Vagina (tissue), 2 donors: Measurements from ENCODE around the gene PRICKLE1. TPM values are rescaled to one million over a fixed set of nuclear protein-coding genes. Genes with fewer than 3 reads are reported as not detected.

Experiments used
- DNase-seq, 2 donors: peaks; one replicate each; pipeline ENCODE4 v3.0.0-alpha.2; 2017; ENCODE audit errors: extremely low spot score in 2 of 2
- H3K27ac ChIP-seq: fragments of 200-600 bp; sonication (generic); one replicate; pipeline ENCODE4 v1.5.1; 2019
- H3K27me3 ChIP-seq: fragments of 200-600 bp; sonication (generic); one replicate; pipeline ENCODE4 v1.5.1; 2019
- H3K36me3 ChIP-seq, 2 donors: fragments of 200-600 bp; sonication (generic); one replicate each; pipeline ENCODE4 v1.5.1; 2017 to 2019
- H3K4me1 ChIP-seq: fragments of 200-600 bp; sonication (generic); one replicate; pipeline ENCODE4 v1.5.1; 2019
- H3K4me3 ChIP-seq, 2 donors: fragments of 200-600 bp; sonication (generic); 1 replicate in 1 of 2; 2 replicates in 1 of 2; pipeline ENCODE4 v1.5.1; 2016 to 2019
- H3K9me3 ChIP-seq: fragments of 200-600 bp; sonication (generic); one replicate; pipeline ENCODE4 v1.5.1; 2019
- POLR2A ChIP-seq, 2 donors: fragments of 450-650 bp; IDR thresholded peaks; one replicate each; pipeline ENCODE4 v1.6.1; 2017; ENCODE audit warnings: antibody characterized with exemption in 2 of 2, mild to moderate bottlenecking in 2 of 2, moderate library complexity in 2 of 2
- POLR2AphosphoS5 ChIP-seq, 2 donors: sonication (generic); formaldehyde crosslinking; IDR thresholded peaks; one replicate each; pipeline ENCODE4 v1.9.0; 2017; ENCODE audit warnings: antibody characterized with exemption in 2 of 2, mild to moderate bottlenecking in 2 of 2, low read depth in 1 of 2; ENCODE audit not compliant: insufficient read depth in 1 of 2
- intact Hi-C: fragments of 100-400 bp; cut with DNase I; formaldehyde crosslinking; loops from one replicate; pipeline ENCODE4 v1.15.1; 2023
- total RNA-seq: library from RNA; depleted of rRNA; stranded (reverse); fragments of >200 nt; gene quantifications from one replicate; pipeline ENCODE4 v1.2.3, GENCODE V29; 2016
- TF ChIP-seq, protein P1 (sequence below), 3 experiments: fragments of 450-650 bp in 2 of 3; fragments of 200-600 bp in 1 of 3; sonication (generic) in 1 of 3; IDR thresholded peaks; one replicate each; pipeline ENCODE4 v1.5.1; 2017 to 2019; ENCODE audit warnings: antibody characterized with exemption in 3 of 3, mild to moderate bottlenecking in 2 of 3, moderate library complexity in 2 of 3

PRICKLE1 gene
- total RNA-seq, 1 donor from 2014 or later: 25.3 TPM

GRCh38 chr12:42570076-42570475, 19.5 kb downstream of the PRICKLE1 start:
- intact Hi-C loops: no loop called here
- H3K27ac ChIP-seq: no peak overlapping the region
- DNase-seq: no peak
- H3K27me3 ChIP-seq: no peaks in the 10 kb centered on the region
- no peaks in the 10 kb centered on the region for H3K36me3 ChIP-seq
- H3K9me3 ChIP-seq: no peaks in the 10 kb centered on the region
- no peak overlapping the region for H3K4me3 ChIP-seq
- peaks cover 16% of the 10 kb centered on the region for H3K4me1 ChIP-seq
- TF ChIP-seq POLR2AphosphoS5 (IDR thresholded peaks at IDR 0.05; ENCODE audit: insufficient read depth in 1 of 2, low read depth in 1 of 2): no peak
- TF ChIP-seq, protein P1, sequence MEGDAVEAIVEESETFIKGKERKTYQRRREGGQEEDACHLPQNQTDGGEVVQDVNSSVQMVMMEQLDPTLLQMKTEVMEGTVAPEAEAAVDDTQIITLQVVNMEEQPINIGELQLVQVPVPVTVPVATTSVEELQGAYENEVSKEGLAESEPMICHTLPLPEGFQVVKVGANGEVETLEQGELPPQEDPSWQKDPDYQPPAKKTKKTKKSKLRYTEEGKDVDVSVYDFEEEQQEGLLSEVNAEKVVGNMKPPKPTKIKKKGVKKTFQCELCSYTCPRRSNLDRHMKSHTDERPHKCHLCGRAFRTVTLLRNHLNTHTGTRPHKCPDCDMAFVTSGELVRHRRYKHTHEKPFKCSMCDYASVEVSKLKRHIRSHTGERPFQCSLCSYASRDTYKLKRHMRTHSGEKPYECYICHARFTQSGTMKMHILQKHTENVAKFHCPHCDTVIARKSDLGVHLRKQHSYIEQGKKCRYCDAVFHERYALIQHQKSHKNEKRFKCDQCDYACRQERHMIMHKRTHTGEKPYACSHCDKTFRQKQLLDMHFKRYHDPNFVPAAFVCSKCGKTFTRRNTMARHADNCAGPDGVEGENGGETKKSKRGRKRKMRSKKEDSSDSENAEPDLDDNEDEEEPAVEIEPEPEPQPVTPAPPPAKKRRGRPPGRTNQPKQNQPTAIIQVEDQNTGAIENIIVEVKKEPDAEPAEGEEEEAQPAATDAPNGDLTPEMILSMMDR (IDR thresholded peaks at IDR 0.05): no peak
- TF ChIP-seq POLR2A (IDR thresholded peaks at IDR 0.05): no peak

DNA sequence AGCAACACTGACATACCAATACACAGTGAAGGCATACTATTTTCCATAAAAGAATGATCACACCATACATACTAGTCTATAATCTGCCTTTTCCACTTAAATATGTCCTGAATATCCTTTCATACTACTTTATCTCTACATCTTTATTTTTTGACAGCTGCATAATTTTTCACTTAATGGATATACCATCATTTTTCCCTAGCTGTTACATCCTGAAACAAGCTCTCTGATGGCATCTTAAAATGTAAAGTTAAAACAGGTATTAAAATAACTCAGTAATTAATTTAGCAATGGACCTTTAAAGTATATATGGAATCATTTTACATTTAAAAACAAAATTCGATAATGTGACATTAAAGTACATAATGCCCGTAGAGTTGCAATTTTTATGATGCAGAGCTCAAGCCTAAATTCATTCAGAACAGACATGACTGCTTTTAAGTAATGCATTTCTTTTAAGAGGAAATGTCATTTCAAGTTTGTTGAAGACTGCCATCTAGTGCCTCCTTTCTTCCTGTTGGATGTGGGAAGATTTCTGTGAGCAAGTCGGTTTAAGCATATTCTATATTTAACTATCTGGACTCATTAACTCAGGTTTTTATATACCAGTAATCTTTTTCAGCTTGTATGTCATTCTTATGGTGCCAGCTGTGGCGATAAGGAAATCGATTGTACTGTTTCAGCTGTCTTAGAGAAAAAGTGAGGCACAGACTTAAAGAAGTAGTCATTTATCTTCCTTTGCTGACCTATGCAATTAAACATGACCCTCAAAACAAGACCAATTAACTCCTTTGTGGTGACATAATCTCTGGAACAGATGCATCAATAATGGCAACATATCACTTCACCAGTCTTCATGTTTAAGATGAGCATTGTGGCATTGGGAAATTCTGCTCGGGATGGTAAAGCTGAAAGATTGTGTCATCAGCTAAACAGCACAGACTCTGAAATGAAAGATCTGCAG, 20.3 kb downstream of the PRICKLE1 start:
- no peaks in the 10 kb centered on the region for H3K36me3 ChIP-seq
- no peak overlapping the region for H3K27ac ChIP-seq
- intact Hi-C loops: no loop called here
- no peaks in the 10 kb centered on the region for H3K9me3 ChIP-seq
- TF ChIP-seq POLR2A (IDR thresholded peaks at IDR 0.05) (no peak), POLR2AphosphoS5 (IDR thresholded peaks at IDR 0.05; ENCODE audit: insufficient read depth in 1 of 2, low read depth in 1 of 2) (no peak)
- TF ChIP-seq, protein P1 (IDR thresholded peaks at IDR 0.05): peak in 2 of 3 experiments; percentile 13 to 28
- no peak for DNase-seq
- H3K27me3 ChIP-seq: no peaks in the 10 kb centered on the region
- no peak overlapping the region for H3K4me3 ChIP-seq
- H3K4me1 ChIP-seq: peaks cover 16% of the 10 kb centered on the region

- H3K4me1 ChIP-seq: peaks cover 12% of the 10 kb centered on the region
- H3K27me3 ChIP-seq: no peaks in the 10 kb centered on the region
- TF ChIP-seq POLR2A (IDR thresholded peaks at IDR 0.05): no peak
- no peak for DNase-seq
- no peaks in the 10 kb centered on the region for H3K36me3 ChIP-seq
- no peak overlapping the region for H3K4me3 ChIP-seq
- no peak overlapping the region for H3K27ac ChIP-seq
- H3K9me3 ChIP-seq: no peaks in the 10 kb centered on the region
- intact Hi-C loops: no loop called here
These were observed 23.9 kb downstream of the PRICKLE1 start for GRCh38 chr12:42565633-42566032.

- intact Hi-C loops: no loop called here
- Histone ChIP-seq H3K4me3 (no peak overlapping the region), H3K27ac (no peak overlapping the region), H3K9me3 (no peaks in the 10 kb centered on the region), H3K4me1 (peaks cover 8% of the 10 kb centered on the region), H3K36me3 (no peaks in the 10 kb centered on the region), H3K27me3 (no peaks in the 10 kb centered on the region)
- TF ChIP-seq POLR2AphosphoS5 (IDR thresholded peaks at IDR 0.05; ENCODE audit: insufficient read depth in 1 of 2, low read depth in 1 of 2): no peak
- TF ChIP-seq, protein P1 (IDR thresholded peaks at IDR 0.05): no peak
- TF ChIP-seq POLR2A (IDR thresholded peaks at IDR 0.05): no peak
- no peak for DNase-seq
These were observed 24.6 kb downstream of the PRICKLE1 start for GRCh38 chr12:42564996-42565395.

DNA sequence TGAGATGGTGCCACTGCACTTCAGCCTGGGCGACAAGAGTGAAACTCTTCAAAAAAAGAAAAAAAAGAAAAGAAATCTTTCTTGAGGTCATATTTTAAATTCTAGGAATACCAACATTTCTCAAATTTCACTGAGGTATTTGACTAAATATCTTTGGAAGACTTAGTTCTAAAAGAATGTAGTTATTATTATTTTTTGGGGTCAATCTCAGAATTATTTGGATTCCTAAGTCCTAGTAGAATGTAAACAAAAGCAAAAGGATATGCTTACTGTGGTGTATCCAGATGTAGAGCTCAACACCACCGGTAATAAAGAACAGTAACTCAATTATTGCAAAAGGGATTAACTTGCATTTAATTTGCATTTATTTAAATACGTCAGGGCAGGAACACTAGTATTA, 25.0 kb downstream of the PRICKLE1 start:
- DNase-seq: no peak
- no peak overlapping the region for H3K27ac ChIP-seq
- H3K4me3 ChIP-seq: no peak overlapping the region
- peaks cover 4% of the 10 kb centered on the region for H3K4me1 ChIP-seq
- no peaks in the 10 kb centered on the region for H3K27me3 ChIP-seq
- TF ChIP-seq, protein P1 (IDR thresholded peaks at IDR 0.05): no peak
- TF ChIP-seq POLR2AphosphoS5 (IDR thresholded peaks at IDR 0.05; ENCODE audit: insufficient read depth in 1 of 2, low read depth in 1 of 2): no peak
- no peak for TF ChIP-seq POLR2A (IDR thresholded peaks at IDR 0.05)
- intact Hi-C loops: no loop called here
- H3K9me3 ChIP-seq: no peaks in the 10 kb centered on the region
- no peaks in the 10 kb centered on the region for H3K36me3 ChIP-seq
